RWPE2 (cell line): ENCODE results near the gene UFC1.
A peak's percentile ranks its signal among the peaks of the same experiment; 100 is the strongest.

Experiments
- ATAC-seq: fragments of 200-7000 bp; cut with Tn5 transposase; 3 replicates; pipeline ENCODE4 v1.9.1; 2021; ENCODE audit warnings: low read depth
- DNase-seq: peaks from one replicate; pipeline ENCODE4 v3.0.0-alpha.2; 2020; ENCODE audit warnings: low spot score
- H3K27ac ChIP-seq: fragments of 450-650 bp; 2 replicates; pipeline ENCODE4 v1.5.1; 2017; ENCODE audit warnings: mild to moderate bottlenecking; ENCODE audit not compliant: poor library complexity, severe bottlenecking
- H3K27me3 ChIP-seq: fragments of 250-450 bp; sonication (Bioruptor Pico); 2 replicates; pipeline ENCODE4 v1.5.1; 2021; ENCODE audit warnings: mild to moderate bottlenecking, moderate library complexity; ENCODE audit not compliant: insufficient read depth, poor library complexity, severe bottlenecking
- H3K36me3 ChIP-seq: fragments of 250-450 bp; sonication (Bioruptor Pico); 2 replicates; pipeline ENCODE4 v1.5.1; 2020; ENCODE audit warnings: low read depth, mild to moderate bottlenecking, moderate library complexity
- H3K4me1 ChIP-seq: fragments of 250-450 bp; sonication (Bioruptor Pico); 2 replicates; pipeline ENCODE4 v1.5.1; 2021; ENCODE audit warnings: mild to moderate bottlenecking, moderate library complexity; ENCODE audit not compliant: insufficient read depth, poor library complexity, severe bottlenecking
- H3K4me3 ChIP-seq: fragments of 250-450 bp; sonication (Bioruptor Pico); 2 replicates; pipeline ENCODE4 v1.5.1; 2021; ENCODE audit warnings: mild to moderate bottlenecking, moderate library complexity; ENCODE audit not compliant: severe bottlenecking
- H3K9me3 ChIP-seq: fragments of 250-450 bp; sonication (Bioruptor Pico); 2 replicates; pipeline ENCODE4 v1.5.1; 2021; ENCODE audit warnings: mild to moderate bottlenecking, moderate library complexity; ENCODE audit not compliant: severe bottlenecking
- CTCF ChIP-seq: fragments of 450-650 bp; IDR thresholded peaks from one replicate; pipeline ENCODE4 v1.5.1; 2017; ENCODE audit warnings: mild to moderate bottlenecking, moderate library complexity; ENCODE audit not compliant: poor library complexity, severe bottlenecking

UFC1 gene

GRCh38 chr1:161119092-161119903, 34.5 kb upstream of the UFC1 start:
- H3K4me1 ChIP-seq: peaks cover 26% of the 10 kb centered on the region
- H3K9me3 ChIP-seq: no peaks in the 10 kb centered on the region
- no peak for DNase-seq
- peaks cover 68% of the 10 kb centered on the region for H3K36me3 ChIP-seq
- peak; percentile 48 for ATAC-seq
- TF ChIP-seq CTCF: peak; percentile 55
- no peaks in the 10 kb centered on the region for H3K27me3 ChIP-seq
- peak overlapping the region; percentile 75 for H3K27ac ChIP-seq
- H3K4me3 ChIP-seq: no peak overlapping the region

- Histone ChIP-seq H3K4me1 (peaks cover 16% of the 10 kb centered on the region), H3K9me3 (no peaks in the 10 kb centered on the region), H3K27me3 (no peaks in the 10 kb centered on the region), H3K4me3 (no peak overlapping the region), H3K27ac (no peak overlapping the region), H3K36me3 (peaks cover 71% of the 10 kb centered on the region)
- DNase-seq (no peak), ATAC-seq (no peak)
- TF ChIP-seq CTCF: no peak
These were observed 32.6 kb upstream of the UFC1 start for GRCh38 chr1:161121042-161121650.

GRCh38 chr1:161121834-161122233, 31.9 kb upstream of the UFC1 start:
- Histone ChIP-seq H3K27me3 (no peaks in the 10 kb centered on the region), H3K4me3 (no peak overlapping the region), H3K4me1 (peaks cover 11% of the 10 kb centered on the region), H3K36me3 (peaks cover 72% of the 10 kb centered on the region), H3K9me3 (no peaks in the 10 kb centered on the region), H3K27ac (no peak overlapping the region)
- no peak for ATAC-seq
- DNase-seq: no peak
- TF ChIP-seq CTCF: no peak

GRCh38 chr1:161122967-161123366, 30.8 kb upstream of the UFC1 start:
- H3K4me3 ChIP-seq: no peak overlapping the region
- no peaks in the 10 kb centered on the region for H3K9me3 ChIP-seq
- H3K36me3 ChIP-seq: peaks cover 83% of the 10 kb centered on the region
- peaks cover 10% of the 10 kb centered on the region for H3K4me1 ChIP-seq
- no peaks in the 10 kb centered on the region for H3K27me3 ChIP-seq
- ATAC-seq: no peak
- TF ChIP-seq CTCF: no peak
- no peak for DNase-seq
- no peak overlapping the region for H3K27ac ChIP-seq

GRCh38 chr1:161127649-161128048, 26.1 kb upstream of the UFC1 start:
- peaks cover 74% of the 10 kb centered on the region for H3K36me3 ChIP-seq
- no peak overlapping the region for H3K27ac ChIP-seq
- H3K9me3 ChIP-seq: no peaks in the 10 kb centered on the region
- TF ChIP-seq CTCF: no peak
- no peaks in the 10 kb centered on the region for H3K27me3 ChIP-seq
- DNase-seq: no peak
- no peak for ATAC-seq
- no peak overlapping the region for H3K4me3 ChIP-seq
- H3K4me1 ChIP-seq: peaks cover 3% of the 10 kb centered on the region
